Breast epithelium (tissue), 4 donors: ENCODE measurements around the gene ATP5PO. TPM values are rescaled to one million over a fixed set of nuclear protein-coding genes. Genes with fewer than 3 reads are reported as not detected.
"Not testable (repeated sequence)": the region's sequence is repeated elsewhere in the genome, so short reads cannot be mapped to it uniquely, and the experiment has no call there.

Experiments
- DNase-seq, 2 donors: peaks; one replicate each; pipeline ENCODE4 v3.0.0-alpha.2; 2019; ENCODE audit warnings: low spot score in 2 of 2
- H3K27ac ChIP-seq, 2 donors: fragments of 200-600 bp; sonication (generic) in 1 of 2; one replicate each; pipeline ENCODE4 v1.5.1; 2016 to 2019; ENCODE audit warnings: mild to moderate bottlenecking in 1 of 2
- H3K27me3 ChIP-seq, 2 donors: fragments of 200-600 bp; sonication (generic) in 1 of 2; one replicate each; pipeline versions ENCODE4 v1.5.1 to v1.6.0; 2017 to 2019; ENCODE audit warnings: control low read depth in 1 of 2, mild to moderate bottlenecking in 1 of 2
- H3K36me3 ChIP-seq: fragments of 200-600 bp; one replicate; pipeline ENCODE4 v1.5.1; 2019
- H3K4me1 ChIP-seq, 2 donors: fragments of 200-600 bp; sonication (generic); one replicate each; pipeline ENCODE4 v1.5.1; 2016 to 2019; ENCODE audit warnings: control low read depth in 1 of 2
- H3K4me3 ChIP-seq, 3 donors: fragments of 200-600 bp; sonication (generic); 1 replicate in 2 of 3; 2 replicates in 1 of 3; pipeline ENCODE4 v1.5.1; 2016 to 2019; ENCODE audit warnings: mild to moderate bottlenecking in 3 of 3, moderate library complexity in 2 of 3
- H3K9me3 ChIP-seq, 2 donors: fragments of 200-600 bp; sonication (generic) in 1 of 2; one replicate each; pipeline ENCODE4 v1.5.1; 2016 to 2019; ENCODE audit warnings: control low read depth in 1 of 2
- CTCF ChIP-seq, 3 donors: fragments of 450-650 bp; IDR thresholded peaks; one replicate each; pipeline ENCODE4 v1.5.1; 2016 to 2017; ENCODE audit warnings: antibody characterized with exemption in 3 of 3, mild to moderate bottlenecking in 3 of 3, moderate library complexity in 3 of 3
- POLR2A ChIP-seq: fragments of 450-650 bp; IDR thresholded peaks from one replicate; pipeline ENCODE4 v1.6.1; 2016; ENCODE audit warnings: antibody characterized with exemption, mild to moderate bottlenecking, moderate library complexity
- POLR2AphosphoS5 ChIP-seq, 3 donors: sonication (generic); formaldehyde crosslinking; IDR thresholded peaks; one replicate each; pipeline ENCODE4 v1.6.1; 2017; ENCODE audit warnings: antibody characterized with exemption in 3 of 3
- intact Hi-C: fragments of 100-400 bp; cut with DNase I; formaldehyde crosslinking; loops from one replicate; pipeline ENCODE4 v1.15.1; 2023; ENCODE audit warnings: low total_unique reads
- total RNA-seq, 3 donors: library from RNA; depleted of rRNA; stranded (reverse); fragments of >200 nt; gene quantifications; one replicate each; pipeline ENCODE4 v1.1.0, GENCODE V29; 2016

Gene ATP5PO
- total RNA-seq, 3 donors from 2014 or later = 161 to 234 (median 170) TPM

GRCh38 chr21:33864150-33864549 is 51.5 kb downstream of the ATP5PO start:
- Histone ChIP-seq H3K9me3 (no peaks in the 10 kb centered on the region), H3K4me1 (no peaks in the 10 kb centered on the region), H3K27ac (no peak overlapping the region), H3K36me3 (no peaks in the 10 kb centered on the region), H3K4me3 (no peak overlapping the region), H3K27me3 (no peaks in the 10 kb centered on the region)
- no peak for DNase-seq
- intact Hi-C loops = no loop called here
- no peak for TF ChIP-seq POLR2A
- TF ChIP-seq POLR2AphosphoS5 (IDR thresholded peaks at IDR 0.05) = no peak
- TF ChIP-seq CTCF (IDR thresholded peaks at IDR 0.05) = no peak

- H3K27ac ChIP-seq, intact Hi-C loops: not testable (repeated sequence)
These were observed 52.4 kb downstream of the ATP5PO start for GRCh38 chr21:33863191-33863590.

GRCh38 chr21:33861125-33861524 is 54.5 kb downstream of the ATP5PO start:
- no peak overlapping the region for H3K4me3 ChIP-seq
- H3K4me1 ChIP-seq = no peaks in the 10 kb centered on the region
- no peak overlapping the region for H3K27ac ChIP-seq
- no peaks in the 10 kb centered on the region for H3K27me3 ChIP-seq
- no peaks in the 10 kb centered on the region for H3K9me3 ChIP-seq
- intact Hi-C loops = no loop called here
- no peak for TF ChIP-seq POLR2AphosphoS5 (IDR thresholded peaks at IDR 0.05)
- no peak for TF ChIP-seq CTCF (IDR thresholded peaks at IDR 0.05)
- no peak for TF ChIP-seq POLR2A
- no peaks in the 10 kb centered on the region for H3K36me3 ChIP-seq
- DNase-seq = no peak

More at GRCh38 chr21:33863191-33863590, 52.4 kb downstream of the ATP5PO start:
- H3K4me3 ChIP-seq, H3K27me3 ChIP-seq, H3K4me1 ChIP-seq, DNase-seq, H3K9me3 ChIP-seq, H3K36me3 ChIP-seq: not testable (repeated sequence)

- Histone ChIP-seq H3K4me1 (no peaks in the 10 kb centered on the region), H3K27me3 (no peaks in the 10 kb centered on the region), H3K4me3 (no peak overlapping the region), H3K36me3 (no peaks in the 10 kb centered on the region), H3K9me3 (no peaks in the 10 kb centered on the region), H3K27ac (no peak overlapping the region)
- intact Hi-C loops = no loop called here
- TF ChIP-seq POLR2AphosphoS5 (IDR thresholded peaks at IDR 0.05) (no peak), POLR2A (no peak), CTCF (IDR thresholded peaks at IDR 0.05) (no peak)
- no peak for DNase-seq
These were observed 55.2 kb downstream of the ATP5PO start for GRCh38 chr21:33860332-33860879.

GRCh38 chr21:33859373-33860102 is 56.1 kb downstream of the ATP5PO start:
- Histone ChIP-seq H3K27me3 (no peaks in the 10 kb centered on the region), H3K27ac (no peak overlapping the region), H3K4me3 (no peak overlapping the region), H3K4me1 (no peaks in the 10 kb centered on the region), H3K9me3 (no peaks in the 10 kb centered on the region), H3K36me3 (no peaks in the 10 kb centered on the region)
- intact Hi-C loops = no loop called here
- no peak for DNase-seq
- no peak for TF ChIP-seq POLR2AphosphoS5 (IDR thresholded peaks at IDR 0.05)
- TF ChIP-seq POLR2A = no peak
- no peak for TF ChIP-seq CTCF (IDR thresholded peaks at IDR 0.05)
